KOPT-K1 (cell line): ENCODE measurements around the gene OR51I1.

Experiments
- H3K27ac ChIP-seq: fragments of 200-600 bp; sonication (generic); 2 replicates; pipeline ENCODE4 v1.5.1; 2016; ENCODE audit warnings: antibody characterized with exemption, mild to moderate bottlenecking, low read depth, low read length; ENCODE audit not compliant: poor library complexity, severe bottlenecking
- H3K36me3 ChIP-seq: fragments of 200-600 bp; sonication (generic); 2 replicates; pipeline ENCODE4 v1.5.1; 2017; ENCODE audit warnings: antibody characterized with exemption, mild to moderate bottlenecking, low read length, moderate library complexity; ENCODE audit not compliant: insufficient read depth
- H3K9me3 ChIP-seq: fragments of 200-600 bp; sonication (generic); 2 replicates; pipeline ENCODE4 v1.5.1; 2017; ENCODE audit warnings: antibody characterized with exemption, low read length, mild to moderate bottlenecking; ENCODE audit not compliant: insufficient read depth, poor library complexity, severe bottlenecking

The OR51I1 gene

DNA sequence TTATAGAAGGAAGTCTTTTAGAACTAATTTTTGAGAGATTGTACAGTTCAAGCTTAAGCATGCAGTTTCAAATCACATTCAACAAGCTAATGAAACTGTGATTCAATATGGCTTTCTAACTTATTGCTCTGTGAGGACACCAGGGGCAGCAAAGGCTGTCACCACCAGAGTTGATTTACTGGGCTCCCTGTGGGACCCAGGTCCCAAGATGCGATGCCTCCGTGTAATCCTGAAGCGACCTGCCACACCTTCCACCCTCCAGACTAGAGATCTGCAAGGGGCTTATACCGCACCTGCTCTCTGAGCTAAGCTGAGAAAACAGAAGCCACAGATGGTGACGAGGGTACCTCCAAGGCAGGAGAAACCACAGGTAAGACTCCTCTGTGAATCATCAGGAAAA, 20.3 kb downstream of the OR51I1 start:
- no peaks in the 10 kb centered on the region for H3K9me3 ChIP-seq
- H3K36me3 ChIP-seq, result no peaks in the 10 kb centered on the region
- no peak overlapping the region for H3K27ac ChIP-seq

GRCh38 chr11:5405173-5405572, 36.1 kb downstream of the OR51I1 start:
- H3K9me3 ChIP-seq, result no peaks in the 10 kb centered on the region
- no peak overlapping the region for H3K27ac ChIP-seq

DNA sequence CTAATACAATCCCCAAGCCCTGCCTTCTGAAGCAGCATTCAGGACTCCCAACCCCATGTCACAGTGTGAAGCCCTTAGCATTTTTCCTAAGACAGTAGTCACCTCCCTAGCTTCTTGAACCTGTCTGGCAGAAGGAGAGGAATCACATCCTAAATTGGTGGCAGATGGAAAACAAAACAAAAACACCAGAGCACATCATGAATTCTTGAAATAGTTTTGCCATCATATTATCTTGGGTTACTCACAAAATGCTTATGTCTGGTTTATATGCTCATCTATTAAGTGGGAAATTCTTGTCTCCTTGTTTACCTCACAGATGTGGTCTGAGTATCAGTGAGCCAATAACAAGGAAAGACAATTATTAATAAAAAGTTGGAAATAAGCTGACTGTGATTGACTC, 42.4 kb downstream of the OR51I1 start:
- H3K36me3 ChIP-seq, result no peaks in the 10 kb centered on the region
- no peak overlapping the region for H3K27ac ChIP-seq
- H3K9me3 ChIP-seq, result no peaks in the 10 kb centered on the region

More at GRCh38 chr11:5405173-5405572, 36.1 kb downstream of the OR51I1 start:
- H3K36me3 ChIP-seq, result no peaks in the 10 kb centered on the region

GRCh38 chr11:5394091-5394490, 47.2 kb downstream of the OR51I1 start:
- Histone ChIP-seq H3K27ac (no peak overlapping the region), H3K9me3 (no peaks in the 10 kb centered on the region), H3K36me3 (no peaks in the 10 kb centered on the region)
